Astrocyte (in vitro differentiated cells and primary cell): ENCODE measurements around the gene SCAF8. TPM values are rescaled to one million over a fixed set of nuclear protein-coding genes. Genes with fewer than 3 reads are reported as not detected.

Experiments used
- DNase-seq: peaks from one replicate; pipeline ENCODE4 v3.0.0-alpha.2; 2010; ENCODE audit warnings: low read depth
- FAIRE-seq: peaks from 2 replicates; lab custom pipeline; 2011; peaks lifted over from hg19 to GRCh38; lab: Jason Lieb, UNC
- H2AFZ ChIP-seq: 2 replicates; pipeline ENCODE4 v1.6.0; 2012; ENCODE audit warnings: low read depth, low read length, inconsistent platforms
- H3K27ac ChIP-seq: 2 replicates; pipeline ENCODE4 v1.5.1; 2011; ENCODE audit warnings: low read depth, low read length, inconsistent platforms
- H3K27me3 ChIP-seq: 2 replicates; pipeline ENCODE4 v1.6.0; 2011; ENCODE audit warnings: low read length, inconsistent platforms; ENCODE audit not compliant: insufficient read depth
- H3K36me3 ChIP-seq: 2 replicates; pipeline ENCODE4 v1.5.1; 2011; ENCODE audit warnings: low read length, inconsistent platforms; ENCODE audit not compliant: insufficient read depth
- H3K4me1 ChIP-seq: 2 replicates; pipeline ENCODE4 v1.5.1; 2011; ENCODE audit warnings: low read length, inconsistent platforms; ENCODE audit not compliant: insufficient read depth
- H3K4me2 ChIP-seq: 2 replicates; pipeline ENCODE4 v1.6.0; 2012; ENCODE audit warnings: low read length, inconsistent platforms
- H3K4me3 ChIP-seq: 2 replicates; pipeline ENCODE4 v1.5.1; 2011; ENCODE audit warnings: low read depth, mild to moderate bottlenecking, low read length, inconsistent platforms; ENCODE audit not compliant: insufficient read depth
- H3K79me2 ChIP-seq: 2 replicates; pipeline ENCODE4 v1.6.0; 2012; ENCODE audit warnings: mild to moderate bottlenecking, low read length, inconsistent platforms; ENCODE audit not compliant: insufficient read depth
- H3K9ac ChIP-seq: 2 replicates; pipeline ENCODE4 v1.6.0; 2012; ENCODE audit warnings: mild to moderate bottlenecking, low read length, inconsistent platforms
- H3K9me3 ChIP-seq: 2 replicates; pipeline ENCODE4 v1.5.1; 2012; ENCODE audit warnings: low read depth, mild to moderate bottlenecking, low read length, inconsistent platforms; ENCODE audit not compliant: insufficient read depth
- H4K20me1 ChIP-seq: 2 replicates; pipeline ENCODE4 v1.6.0; 2012; ENCODE audit warnings: low read length, inconsistent platforms; ENCODE audit not compliant: insufficient read depth
- H3K27ac Mint-ChIP-seq: one replicate; pipeline ENCODE4 v1.8.0; 2021; ENCODE audit warnings: mild to moderate bottlenecking, mixed read lengths; ENCODE audit not compliant: unreplicated experiment
- H3K27me3 Mint-ChIP-seq: one replicate; pipeline ENCODE4 v1.8.0; 2021; ENCODE audit warnings: low read depth, mixed read lengths; ENCODE audit not compliant: unreplicated experiment
- H3K36me3 Mint-ChIP-seq: one replicate; pipeline ENCODE4 v1.8.0; 2021; ENCODE audit warnings: low read depth, mixed read lengths; ENCODE audit not compliant: unreplicated experiment
- H3K4me1 Mint-ChIP-seq: one replicate; pipeline ENCODE4 v1.8.0; 2021; ENCODE audit warnings: low read depth, mixed read lengths; ENCODE audit not compliant: unreplicated experiment
- H3K4me3 Mint-ChIP-seq: one replicate; pipeline ENCODE4 v1.8.0; 2021; ENCODE audit warnings: mild to moderate bottlenecking, moderate library complexity, mixed read lengths; ENCODE audit not compliant: unreplicated experiment
- H3K9me3 Mint-ChIP-seq: one replicate; pipeline ENCODE4 v1.8.0; 2021; ENCODE audit warnings: mild to moderate bottlenecking, mixed read lengths; ENCODE audit not compliant: unreplicated experiment
- EZH2 ChIP-seq: IDR thresholded peaks from 2 replicates; pipeline ENCODE4 v1.6.1; 2012; ENCODE audit warnings: mild to moderate bottlenecking, low read length, inconsistent platforms; ENCODE audit not compliant: insufficient read depth
- total RNA-seq: library from RNA; stranded (reverse); gene quantifications from 2 replicates; pipeline ENCODE4 v1.2.1, GENCODE V29; 2021
- TF ChIP-seq, protein P1 (sequence below): IDR thresholded peaks from 2 replicates; pipeline ENCODE4 v1.5.1; 2011; ENCODE audit warnings: low read depth, mild to moderate bottlenecking, inconsistent platforms, low read length, moderate library complexity; ENCODE audit not compliant: insufficient read depth

SCAF8 gene
- total RNA-seq, 1 donor from 2014 or later = 36.0 TPM

DNA sequence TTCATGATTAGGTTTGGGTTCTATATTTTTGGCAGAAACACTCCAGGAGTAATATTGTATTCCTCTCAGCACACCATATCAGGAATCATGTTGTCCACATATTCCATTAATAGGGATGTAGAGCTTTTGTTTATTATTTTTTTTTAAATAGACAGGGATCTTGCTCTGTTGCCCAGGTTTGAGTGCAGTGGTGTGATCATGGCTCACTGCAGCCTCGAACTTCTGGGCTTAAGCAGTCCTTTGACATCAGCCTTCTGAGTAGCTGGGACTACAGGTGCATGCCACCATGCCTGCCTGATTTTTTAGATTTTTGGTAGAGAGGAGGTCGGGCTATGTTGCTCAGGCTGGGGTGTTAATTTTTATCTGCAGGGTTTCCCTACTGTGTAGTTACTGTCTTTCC lies 12.0 kb downstream of the SCAF8 start:
- Histone ChIP-seq H3K36me3 (no peaks in the 10 kb centered on the region), H3K27ac (no peak overlapping the region), H3K9me3 (no peaks in the 10 kb centered on the region), H3K27me3 (no peaks in the 10 kb centered on the region), H4K20me1 (peaks cover 100% of the 10 kb centered on the region), H3K4me3 (no peak overlapping the region), H3K9ac (no peak overlapping the region), H3K79me2 (peaks cover 100% of the 10 kb centered on the region), H3K4me2 (no peak overlapping the region), H3K4me1 (no peaks in the 10 kb centered on the region), H2AFZ (no peak overlapping the region)
- TF ChIP-seq, protein P1, sequence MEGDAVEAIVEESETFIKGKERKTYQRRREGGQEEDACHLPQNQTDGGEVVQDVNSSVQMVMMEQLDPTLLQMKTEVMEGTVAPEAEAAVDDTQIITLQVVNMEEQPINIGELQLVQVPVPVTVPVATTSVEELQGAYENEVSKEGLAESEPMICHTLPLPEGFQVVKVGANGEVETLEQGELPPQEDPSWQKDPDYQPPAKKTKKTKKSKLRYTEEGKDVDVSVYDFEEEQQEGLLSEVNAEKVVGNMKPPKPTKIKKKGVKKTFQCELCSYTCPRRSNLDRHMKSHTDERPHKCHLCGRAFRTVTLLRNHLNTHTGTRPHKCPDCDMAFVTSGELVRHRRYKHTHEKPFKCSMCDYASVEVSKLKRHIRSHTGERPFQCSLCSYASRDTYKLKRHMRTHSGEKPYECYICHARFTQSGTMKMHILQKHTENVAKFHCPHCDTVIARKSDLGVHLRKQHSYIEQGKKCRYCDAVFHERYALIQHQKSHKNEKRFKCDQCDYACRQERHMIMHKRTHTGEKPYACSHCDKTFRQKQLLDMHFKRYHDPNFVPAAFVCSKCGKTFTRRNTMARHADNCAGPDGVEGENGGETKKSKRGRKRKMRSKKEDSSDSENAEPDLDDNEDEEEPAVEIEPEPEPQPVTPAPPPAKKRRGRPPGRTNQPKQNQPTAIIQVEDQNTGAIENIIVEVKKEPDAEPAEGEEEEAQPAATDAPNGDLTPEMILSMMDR = no peak
- TF ChIP-seq EZH2 = no peak
- no peak overlapping the region for H3K4me3 Mint-ChIP-seq
- H3K36me3 Mint-ChIP-seq = no peaks in the 10 kb centered on the region
- H3K27ac Mint-ChIP-seq = no peak overlapping the region
- H3K4me1 Mint-ChIP-seq = peaks cover 11% of the 10 kb centered on the region
- no peak for DNase-seq
- H3K27me3 Mint-ChIP-seq = no peaks in the 10 kb centered on the region
- H3K9me3 Mint-ChIP-seq = no peaks in the 10 kb centered on the region
- no peak for FAIRE-seq

DNA sequence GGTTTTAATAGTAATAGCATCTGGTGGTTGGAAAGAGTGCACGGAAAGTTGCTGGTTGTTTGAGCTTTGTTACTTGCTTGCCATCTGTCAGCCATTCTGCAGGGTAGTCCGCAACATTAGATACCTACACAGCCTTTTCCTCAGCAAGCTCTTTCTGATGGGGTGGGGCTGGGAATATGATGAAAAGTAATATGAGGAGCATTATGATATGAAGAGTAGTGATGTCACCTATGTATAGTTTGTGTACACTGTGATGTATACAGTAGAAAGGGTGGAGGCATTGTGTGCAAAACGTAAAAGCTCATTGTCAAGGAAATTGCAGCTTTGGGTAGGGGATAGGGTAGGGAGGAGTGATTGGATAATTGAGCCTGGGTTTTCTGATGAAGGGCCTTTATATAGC lies 16.1 kb downstream of the SCAF8 start:
- Histone ChIP-seq H3K36me3 (no peaks in the 10 kb centered on the region), H3K9me3 (no peaks in the 10 kb centered on the region), H3K27ac (no peak overlapping the region), H3K4me2 (no peak overlapping the region), H2AFZ (no peak overlapping the region), H4K20me1 (peaks cover 95% of the 10 kb centered on the region), H3K79me2 (peaks cover 100% of the 10 kb centered on the region), H3K4me3 (no peak overlapping the region), H3K9ac (no peak overlapping the region), H3K27me3 (no peaks in the 10 kb centered on the region), H3K4me1 (no peaks in the 10 kb centered on the region)
- H3K36me3 Mint-ChIP-seq = no peaks in the 10 kb centered on the region
- no peaks in the 10 kb centered on the region for H3K9me3 Mint-ChIP-seq
- no peak overlapping the region for H3K4me3 Mint-ChIP-seq
- H3K27me3 Mint-ChIP-seq = no peaks in the 10 kb centered on the region
- H3K27ac Mint-ChIP-seq = no peak overlapping the region
- peaks cover 2% of the 10 kb centered on the region for H3K4me1 Mint-ChIP-seq
- TF ChIP-seq, protein P1 = no peak
- TF ChIP-seq EZH2 = no peak
- DNase-seq = no peak
- FAIRE-seq = no peak

DNA sequence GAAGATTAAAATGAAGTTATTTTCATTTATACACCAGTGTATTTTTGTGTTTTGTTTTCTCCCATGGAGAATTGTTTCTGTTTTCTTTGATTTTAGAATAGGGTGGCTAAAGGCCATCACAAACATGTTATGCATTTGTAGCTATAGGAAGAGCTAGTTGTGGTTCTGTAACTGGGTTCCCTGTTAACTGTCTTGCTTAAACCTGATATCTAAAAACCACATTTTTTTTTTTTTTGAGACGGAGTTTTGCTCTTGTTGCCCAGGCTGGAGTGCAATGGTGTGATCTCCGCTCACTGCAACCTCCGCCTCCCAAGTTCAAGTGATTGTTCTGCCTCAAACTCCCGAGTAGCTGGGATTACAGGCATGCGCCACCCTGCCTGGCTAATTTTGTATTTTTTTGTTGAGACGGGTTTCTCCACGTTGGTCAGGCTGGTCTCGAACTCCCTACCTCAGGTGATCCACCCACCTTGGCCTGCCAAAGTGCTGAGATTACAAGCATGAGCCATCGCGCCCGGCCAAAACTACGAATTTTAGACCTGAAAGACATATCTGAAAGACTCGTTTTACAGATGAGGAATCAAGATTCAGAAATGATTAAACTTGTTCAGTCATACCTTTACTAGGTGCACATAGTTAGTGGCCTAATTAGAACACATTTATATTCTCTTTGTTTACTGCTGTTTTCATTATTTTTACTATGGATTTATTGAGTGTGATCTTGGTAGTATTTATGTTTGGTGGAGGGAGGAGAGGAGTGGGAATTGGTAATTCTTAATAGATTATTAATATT lies 18.0 kb downstream of the SCAF8 start:
- H3K4me2 ChIP-seq = no peak overlapping the region
- H3K36me3 ChIP-seq = no peaks in the 10 kb centered on the region
- Mint-ChIP-seq H3K9me3 (no peaks in the 10 kb centered on the region), H3K4me1 (peaks cover 7% of the 10 kb centered on the region), H3K27ac (no peak overlapping the region), H3K27me3 (no peaks in the 10 kb centered on the region), H3K4me3 (no peak overlapping the region), H3K36me3 (no peaks in the 10 kb centered on the region)
- no peak overlapping the region for H3K27ac ChIP-seq
- H3K4me3 ChIP-seq = no peak overlapping the region
- no peak overlapping the region for H3K9ac ChIP-seq
- FAIRE-seq (no peak), DNase-seq (no peak)
- peaks cover 100% of the 10 kb centered on the region for H3K79me2 ChIP-seq
- no peak for TF ChIP-seq EZH2
- TF ChIP-seq, protein P1 = no peak
- H3K27me3 ChIP-seq = no peaks in the 10 kb centered on the region
- H2AFZ ChIP-seq = no peak overlapping the region
- no peaks in the 10 kb centered on the region for H3K9me3 ChIP-seq
- no peaks in the 10 kb centered on the region for H3K4me1 ChIP-seq
- peaks cover 95% of the 10 kb centered on the region for H4K20me1 ChIP-seq
